SK-N-SH (cell line): ENCODE results near the gene RAI1.

ENCODE experiments used
- CHD2 ChIP-seq: fragments of 150-350 bp; IDR thresholded peaks from 2 replicates; pipeline ENCODE4 v1.6.1; 2018; ENCODE audit warnings: low read length; ENCODE audit not compliant: partially characterized antibody
- ELF1 ChIP-seq: IDR thresholded peaks from 2 replicates; pipeline ENCODE4 v1.4.0; 2012
- EZH2phosphoT487 ChIP-seq: fragments of 200-600 bp; sonication (generic); IDR thresholded peaks from 2 replicates; pipeline ENCODE4 v1.6.1; 2017; ENCODE audit warnings: low read depth, mixed run types, mild to moderate bottlenecking, antibody characterized with exemption, moderate library complexity, borderline replicate concordance
- FOXJ3 ChIP-seq: sonication (generic); formaldehyde crosslinking; IDR thresholded peaks from 2 replicates; pipeline ENCODE4 v1.5.1; 2020; ENCODE audit warnings: mild to moderate bottlenecking, missing genetic modification reagents
- FOXM1 ChIP-seq: IDR thresholded peaks from 2 replicates; pipeline ENCODE4 v1.4.0; 2012; ENCODE audit warnings: low read depth, mild to moderate bottlenecking
- POLR2AphosphoS5 ChIP-seq: IDR thresholded peaks from 2 replicates; pipeline ENCODE4 v1.6.1; 2012; ENCODE audit warnings: low read depth, low read length
- TEAD4 ChIP-seq: IDR thresholded peaks from 2 replicates; pipeline ENCODE4 v1.4.0; 2012; ENCODE audit warnings: mild to moderate bottlenecking, borderline replicate concordance; ENCODE audit not compliant: insufficient read depth
- TF ChIP-seq, protein P1 (sequence below): fragments of 200-600 bp; sonication (generic); IDR thresholded peaks from 2 replicates; pipeline ENCODE4 v1.6.1; 2017; ENCODE audit warnings: antibody characterized with exemption, mild to moderate bottlenecking, moderate library complexity
- TF ChIP-seq, protein P2 (sequence below): fragments of 150-350 bp; IDR thresholded peaks from 2 replicates; pipeline ENCODE4 v1.6.1; 2017; ENCODE audit warnings: antibody characterized with exemption, low read length, low read depth, borderline replicate concordance
- TF ChIP-seq, protein P3 (sequence below): IDR thresholded peaks from 2 replicates; pipeline ENCODE4 v1.4.0; 2012; ENCODE audit warnings: low read depth

DNA sequence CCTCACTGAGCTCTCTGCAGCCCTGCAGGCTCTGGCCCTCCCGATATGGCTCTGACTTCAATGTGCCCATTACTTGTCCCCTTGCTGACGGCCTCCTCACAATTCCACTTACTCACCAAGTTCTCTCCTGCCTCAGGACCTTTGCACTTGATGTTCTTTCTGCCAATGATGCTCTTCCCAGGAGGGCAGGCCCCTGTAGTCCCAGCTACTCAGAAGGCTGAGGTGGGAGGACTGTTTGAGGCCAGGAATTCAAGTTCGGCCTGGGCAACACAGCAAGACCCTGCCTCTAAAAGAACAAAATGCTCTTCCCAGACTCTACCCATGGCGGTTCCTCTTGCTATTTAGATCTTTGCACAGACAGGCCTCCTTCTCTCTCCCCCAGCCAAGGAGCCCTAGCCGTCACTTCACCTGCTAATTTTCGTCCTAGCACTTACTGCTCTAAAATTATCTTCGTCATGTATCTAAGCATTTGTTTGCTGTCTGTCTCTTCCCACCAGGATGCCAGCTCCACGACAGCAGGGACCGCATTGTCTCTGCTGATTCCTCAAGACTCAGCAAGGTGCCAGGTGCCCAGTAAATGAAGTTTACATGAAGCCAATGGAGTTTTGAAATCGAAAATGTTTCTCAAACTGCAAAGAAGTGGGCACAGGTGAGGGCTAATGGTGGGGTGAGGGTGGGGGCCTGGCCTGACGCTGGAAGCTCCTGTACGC, 626 bp upstream of the RAI1 start:
- TF ChIP-seq FOXM1 (no peak), FOXJ3 (CRISPR knock-in tag) (no peak), EZH2phosphoT487 (no peak), ELF1 (no peak), POLR2AphosphoS5 (no peak), TEAD4 (no peak), CHD2 (no peak)
- TF ChIP-seq, protein P1, sequence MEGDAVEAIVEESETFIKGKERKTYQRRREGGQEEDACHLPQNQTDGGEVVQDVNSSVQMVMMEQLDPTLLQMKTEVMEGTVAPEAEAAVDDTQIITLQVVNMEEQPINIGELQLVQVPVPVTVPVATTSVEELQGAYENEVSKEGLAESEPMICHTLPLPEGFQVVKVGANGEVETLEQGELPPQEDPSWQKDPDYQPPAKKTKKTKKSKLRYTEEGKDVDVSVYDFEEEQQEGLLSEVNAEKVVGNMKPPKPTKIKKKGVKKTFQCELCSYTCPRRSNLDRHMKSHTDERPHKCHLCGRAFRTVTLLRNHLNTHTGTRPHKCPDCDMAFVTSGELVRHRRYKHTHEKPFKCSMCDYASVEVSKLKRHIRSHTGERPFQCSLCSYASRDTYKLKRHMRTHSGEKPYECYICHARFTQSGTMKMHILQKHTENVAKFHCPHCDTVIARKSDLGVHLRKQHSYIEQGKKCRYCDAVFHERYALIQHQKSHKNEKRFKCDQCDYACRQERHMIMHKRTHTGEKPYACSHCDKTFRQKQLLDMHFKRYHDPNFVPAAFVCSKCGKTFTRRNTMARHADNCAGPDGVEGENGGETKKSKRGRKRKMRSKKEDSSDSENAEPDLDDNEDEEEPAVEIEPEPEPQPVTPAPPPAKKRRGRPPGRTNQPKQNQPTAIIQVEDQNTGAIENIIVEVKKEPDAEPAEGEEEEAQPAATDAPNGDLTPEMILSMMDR: no peak
- TF ChIP-seq, protein P2, sequence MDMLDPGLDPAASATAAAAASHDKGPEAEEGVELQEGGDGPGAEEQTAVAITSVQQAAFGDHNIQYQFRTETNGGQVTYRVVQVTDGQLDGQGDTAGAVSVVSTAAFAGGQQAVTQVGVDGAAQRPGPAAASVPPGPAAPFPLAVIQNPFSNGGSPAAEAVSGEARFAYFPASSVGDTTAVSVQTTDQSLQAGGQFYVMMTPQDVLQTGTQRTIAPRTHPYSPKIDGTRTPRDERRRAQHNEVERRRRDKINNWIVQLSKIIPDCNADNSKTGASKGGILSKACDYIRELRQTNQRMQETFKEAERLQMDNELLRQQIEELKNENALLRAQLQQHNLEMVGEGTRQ: no peak
- TF ChIP-seq, protein P3, sequence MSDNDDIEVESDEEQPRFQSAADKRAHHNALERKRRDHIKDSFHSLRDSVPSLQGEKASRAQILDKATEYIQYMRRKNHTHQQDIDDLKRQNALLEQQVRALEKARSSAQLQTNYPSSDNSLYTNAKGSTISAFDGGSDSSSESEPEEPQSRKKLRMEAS: no peak
